Activated CD4-positive, alpha-beta T cell treated with anti-CD3 and anti-CD28 coated beads, Interleukin-2, amount 10 ng/mL, durations not matched to agents 7 days and 5 days (primary cell): Measurements from ENCODE around the gene GJA10. TPM values are rescaled to one million over a fixed set of nuclear protein-coding genes. Genes with fewer than 3 reads are reported as not detected.

Source experiments
- CTCF ChIA-PET: fragments of 350-600 bp; sonication (Branson Sonifier 250); formaldehyde crosslinking; loops from one replicate; lab custom pipeline; 2021; ENCODE audit warnings: antibody characterized with exemption; lab: Charles Lee
- POLR2A ChIA-PET: fragments of 350-600 bp; sonication (Branson Sonifier 250); formaldehyde crosslinking; loops from one replicate; lab custom pipeline; 2021; ENCODE audit warnings: antibody characterized with exemption; lab: Charles Lee
- DNase-seq: peaks from one replicate; pipeline ENCODE4 v3.0.0-alpha.2; 2020
- H3K27ac Mint-ChIP-seq: one replicate; pipeline ENCODE4 v1.8.0; 2021; ENCODE audit warnings: mild to moderate bottlenecking, moderate library complexity, mixed read lengths
- H3K27me3 Mint-ChIP-seq: one replicate; pipeline ENCODE4 v1.8.0; 2021; ENCODE audit warnings: mixed read lengths
- H3K36me3 Mint-ChIP-seq: one replicate; pipeline ENCODE4 v1.8.0; 2021; ENCODE audit warnings: low read depth, mixed read lengths
- H3K4me1 Mint-ChIP-seq: one replicate; pipeline ENCODE4 v1.8.0; 2021; ENCODE audit warnings: mixed read lengths
- H3K4me3 Mint-ChIP-seq: one replicate; pipeline ENCODE4 v1.8.0; 2021; ENCODE audit warnings: mild to moderate bottlenecking, moderate library complexity, mixed read lengths
- H3K9me3 Mint-ChIP-seq: one replicate; pipeline ENCODE4 v1.8.0; 2021; ENCODE audit warnings: mixed read lengths
- total RNA-seq, 2 experiments: library from RNA; stranded (reverse); gene quantifications; one replicate each; pipeline ENCODE4 v1.2.3, GENCODE V29; 2021

Gene GJA10
- total RNA-seq, 2 experiments from 2014 or later, result not detected

GRCh38 chr6:89941031-89941762 is 46.9 kb downstream of the GJA10 start:
- peaks cover 67% of the 10 kb centered on the region for H3K36me3 Mint-ChIP-seq
- H3K27me3 Mint-ChIP-seq, result no peaks in the 10 kb centered on the region
- DNase-seq, result no peak
- H3K4me1 Mint-ChIP-seq, result peaks cover 52% of the 10 kb centered on the region
- H3K27ac Mint-ChIP-seq, result peak overlapping the region; percentile 72
- H3K9me3 Mint-ChIP-seq, result no peaks in the 10 kb centered on the region
- ChIA-PET CTCF (interaction anchor here (0.6 to 5.8 kb wide), 45 partner anchors 10 to 540 kb away, joined by 3 to 45 read pairs (median 4); partner anchors contain the start of gene CASP8AP2), POLR2A (interaction anchor here (0.6 kb wide), 1 partner anchor 186 kb away, joined by 3 read pairs; no protein-coding TSS in a partner anchor)
- H3K4me3 Mint-ChIP-seq, result no peak overlapping the region

GRCh38 chr6:89941763-89942497 is 47.7 kb downstream of the GJA10 start:
- H3K9me3 Mint-ChIP-seq, result no peaks in the 10 kb centered on the region
- CTCF ChIA-PET, result interaction anchor here (0.9 to 5.8 kb wide), 8 partner anchors 9 to 535 kb away, joined by 3 to 45 read pairs (median 8); no protein-coding TSS in a partner anchor
- POLR2A ChIA-PET, result no interaction called here
- peaks cover 69% of the 10 kb centered on the region for H3K36me3 Mint-ChIP-seq
- H3K27ac Mint-ChIP-seq, result peak overlapping the region; percentile 72
- DNase-seq, result no peak
- H3K4me3 Mint-ChIP-seq, result no peak overlapping the region
- peaks cover 58% of the 10 kb centered on the region for H3K4me1 Mint-ChIP-seq
- no peaks in the 10 kb centered on the region for H3K27me3 Mint-ChIP-seq

- H3K27ac Mint-ChIP-seq, result peak overlapping the region; percentile 25
- H3K36me3 Mint-ChIP-seq, result peaks cover 69% of the 10 kb centered on the region
- H3K4me1 Mint-ChIP-seq, result peaks cover 62% of the 10 kb centered on the region
- ChIA-PET POLR2A (no interaction called here), CTCF (interaction anchor here (0.7 to 5.8 kb wide), 4 partner anchors 158 to 534 kb away, joined by 3 to 45 read pairs (median 3); no protein-coding TSS in a partner anchor)
- H3K4me3 Mint-ChIP-seq, result no peak overlapping the region
- H3K27me3 Mint-ChIP-seq, result no peaks in the 10 kb centered on the region
- no peaks in the 10 kb centered on the region for H3K9me3 Mint-ChIP-seq
- DNase-seq, result no peak
These were observed 48.3 kb downstream of the GJA10 start for GRCh38 chr6:89942601-89943000.

GRCh38 chr6:89944181-89944755 is 50.0 kb downstream of the GJA10 start:
- no peaks in the 10 kb centered on the region for H3K9me3 Mint-ChIP-seq
- peaks cover 59% of the 10 kb centered on the region for H3K36me3 Mint-ChIP-seq
- CTCF ChIA-PET, result interaction anchor here (0.8 to 1.6 kb wide), 4 partner anchors 11 to 535 kb away, joined by 3 read pairs; no protein-coding TSS in a partner anchor
- POLR2A ChIA-PET, result no interaction called here
- H3K4me3 Mint-ChIP-seq, result no peak overlapping the region
- DNase-seq, result no peak
- no peaks in the 10 kb centered on the region for H3K27me3 Mint-ChIP-seq
- H3K27ac Mint-ChIP-seq, result peak overlapping the region; percentile 15
- peaks cover 59% of the 10 kb centered on the region for H3K4me1 Mint-ChIP-seq

- Mint-ChIP-seq H3K4me1 (peaks cover 64% of the 10 kb centered on the region), H3K27ac (peak overlapping the region; percentile 39), H3K4me3 (no peak overlapping the region), H3K36me3 (peaks cover 64% of the 10 kb centered on the region), H3K9me3 (no peaks in the 10 kb centered on the region), H3K27me3 (no peaks in the 10 kb centered on the region)
- POLR2A ChIA-PET, result no interaction called here
- CTCF ChIA-PET, result interaction anchor here (0.9 to 1.0 kb wide), 3 partner anchors 17 to 330 kb away, joined by 3 read pairs; no protein-coding TSS in a partner anchor
- no peak for DNase-seq
These were observed 50.6 kb downstream of the GJA10 start for GRCh38 chr6:89944826-89945407.

Other genes with a start within 250 kb of the GJA10 start
- gene MDN1, start 74.7 kb upstream of the GJA10 start, total RNA-seq, result 10 to 100 TPM; 53.8 to 56.8 TPM
- 10 to 100 TPM; 45.1 to 49.6 TPM for gene CASP8AP2, start 64.6 kb upstream of the GJA10 start, total RNA-seq